Retina (tissue), 1 donor: Measurements from ENCODE around the gene TBC1D17.

Experiments used
- DNase-seq: peaks from one replicate; pipeline ENCODE4 v3.0.0-alpha.2; 2016

Gene TBC1D17

GRCh38 chr19:49895566-49896297, 18.2 kb downstream of the TBC1D17 start:
- DNase-seq, result no peak

DNA sequence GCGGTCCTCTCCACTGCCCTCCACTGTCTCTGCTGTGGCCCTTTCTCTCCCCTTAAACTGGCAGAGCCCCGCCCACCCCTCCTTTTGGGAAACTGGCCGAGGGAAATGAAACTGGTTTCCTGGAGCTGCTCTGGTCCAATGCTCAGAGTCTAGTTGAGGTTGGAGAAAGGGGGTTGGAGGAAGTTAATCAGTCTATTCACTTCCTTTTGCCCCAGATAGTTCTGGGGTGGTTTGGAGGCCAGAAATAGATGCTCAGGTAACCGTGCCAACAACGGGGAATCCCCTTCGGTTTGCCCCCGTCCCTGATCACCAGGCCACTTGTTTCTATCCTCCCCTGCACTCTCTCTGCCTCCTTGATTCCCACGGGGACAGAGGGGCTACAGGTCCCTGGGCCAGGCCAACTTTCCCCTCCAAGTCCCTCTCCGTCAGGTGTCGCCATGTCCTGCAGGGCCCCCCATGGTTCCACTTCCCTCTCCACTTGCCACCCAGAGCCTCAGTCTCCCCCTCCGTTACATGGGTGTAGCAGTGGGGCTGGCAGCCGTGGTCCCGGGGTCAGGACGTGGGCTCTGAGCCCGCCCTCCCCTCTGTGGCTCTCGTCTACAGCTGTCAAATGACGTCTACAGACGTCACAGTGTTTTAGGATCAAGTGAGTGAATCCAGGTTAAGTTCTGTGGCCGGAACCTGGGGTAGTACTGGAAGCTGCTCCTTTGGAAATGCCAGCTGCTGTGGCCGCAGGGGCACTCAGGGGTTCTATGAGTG, 19.5 kb downstream of the TBC1D17 start, which contains the start of gene IL4I1:
Gene IL4I1 (minus strand): TSS at position 25 of the 759 bp plus-strand sequence. CDS start 727 bp downstream, outside the sequence.
- no peak for DNase-seq

GRCh38 chr19:49904136-49904535, 26.6 kb downstream of the TBC1D17 start:
- DNase-seq, result no peak

GRCh38 chr19:49906879-49907564, 29.5 kb downstream of the TBC1D17 start:
- no peak for DNase-seq

DNA sequence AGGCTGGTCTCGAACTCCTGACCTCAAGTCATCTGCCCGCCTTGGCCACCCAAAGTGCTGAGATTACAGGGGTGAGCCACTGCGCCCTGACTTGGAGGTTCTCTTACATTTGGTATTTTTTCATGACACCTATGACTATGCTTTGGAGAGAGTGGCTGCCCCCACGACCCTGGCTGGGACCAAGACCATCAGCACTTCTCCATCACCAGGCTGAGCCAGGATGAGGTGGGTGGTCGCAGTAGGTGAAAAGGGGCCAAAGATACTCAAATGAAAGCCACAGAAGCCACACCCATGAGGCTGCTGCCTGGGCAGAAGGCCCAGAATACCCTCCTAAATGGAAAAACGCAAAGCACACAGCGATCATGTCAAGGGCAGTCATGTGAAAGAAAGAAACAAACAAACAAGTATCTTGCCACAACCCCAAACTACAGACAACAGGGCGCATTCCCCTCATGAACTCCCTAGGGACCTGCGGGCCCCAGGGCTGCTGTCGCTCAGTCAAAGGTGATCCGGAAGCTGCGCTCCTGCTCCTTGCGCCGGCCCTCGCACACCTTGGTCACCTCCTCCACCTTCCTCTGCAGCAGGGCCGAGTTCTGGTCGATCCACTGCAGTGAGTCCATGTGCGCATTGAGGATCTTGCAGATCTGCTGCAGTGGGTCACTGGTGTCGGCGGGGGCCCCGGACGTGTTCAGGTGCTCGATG, 30.4 kb downstream of the TBC1D17 start:
- DNase-seq, result no peak

DNA sequence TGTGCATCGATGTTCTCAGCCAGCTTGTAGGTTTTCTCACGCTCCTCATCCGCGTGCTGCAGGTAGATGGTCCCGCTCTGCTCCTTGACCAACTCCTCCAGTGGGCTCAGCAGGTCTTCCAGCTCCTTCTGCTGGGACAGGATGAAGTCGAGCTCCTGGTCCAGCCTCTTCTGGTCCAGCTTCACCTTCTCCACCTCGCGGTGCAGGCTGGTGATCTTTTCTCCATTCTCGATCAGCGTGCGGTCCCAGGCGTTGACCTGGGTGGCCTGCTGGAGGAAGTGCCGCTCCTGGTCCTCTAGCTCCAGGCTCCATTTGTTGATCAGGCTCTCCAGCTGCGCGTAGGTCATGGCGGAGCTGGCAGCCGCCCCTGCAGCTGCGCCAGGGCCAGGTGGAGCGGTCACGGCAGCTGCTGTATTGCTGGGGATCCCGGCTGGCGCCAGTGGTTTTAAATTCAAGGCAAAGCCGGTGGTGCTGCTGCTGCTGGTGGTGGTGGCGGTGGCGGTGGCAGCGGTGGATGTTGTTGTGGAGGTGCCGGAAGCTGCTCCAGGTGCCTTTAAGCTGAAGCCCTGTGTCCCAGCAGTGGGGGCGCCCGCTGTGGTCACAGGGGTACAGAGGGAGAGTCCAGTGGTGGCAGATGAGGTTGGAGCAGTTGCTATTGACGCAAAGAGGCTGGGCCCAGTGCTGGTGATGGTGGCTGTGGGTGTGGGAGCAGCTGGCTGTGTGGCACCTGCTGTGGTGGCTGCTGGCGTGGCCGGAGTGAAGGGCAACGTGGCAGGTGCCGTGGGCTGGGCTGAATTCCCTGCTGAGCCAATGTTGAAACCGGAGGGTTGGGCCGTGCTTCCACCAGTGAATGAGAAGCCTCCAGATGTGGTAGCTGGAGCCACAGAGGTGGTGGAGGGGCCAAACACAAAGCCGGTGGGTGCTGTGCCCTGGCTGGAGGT, 31.2 kb downstream of the TBC1D17 start:
- DNase-seq, result no peak

- DNase-seq, result no peak
Measured at GRCh38 chr19:49910179-49910578, 32.7 kb downstream of the TBC1D17 start.

GRCh38 chr19:49911381-49912145, 34.1 kb downstream of the TBC1D17 start:
- no peak for DNase-seq

DNA sequence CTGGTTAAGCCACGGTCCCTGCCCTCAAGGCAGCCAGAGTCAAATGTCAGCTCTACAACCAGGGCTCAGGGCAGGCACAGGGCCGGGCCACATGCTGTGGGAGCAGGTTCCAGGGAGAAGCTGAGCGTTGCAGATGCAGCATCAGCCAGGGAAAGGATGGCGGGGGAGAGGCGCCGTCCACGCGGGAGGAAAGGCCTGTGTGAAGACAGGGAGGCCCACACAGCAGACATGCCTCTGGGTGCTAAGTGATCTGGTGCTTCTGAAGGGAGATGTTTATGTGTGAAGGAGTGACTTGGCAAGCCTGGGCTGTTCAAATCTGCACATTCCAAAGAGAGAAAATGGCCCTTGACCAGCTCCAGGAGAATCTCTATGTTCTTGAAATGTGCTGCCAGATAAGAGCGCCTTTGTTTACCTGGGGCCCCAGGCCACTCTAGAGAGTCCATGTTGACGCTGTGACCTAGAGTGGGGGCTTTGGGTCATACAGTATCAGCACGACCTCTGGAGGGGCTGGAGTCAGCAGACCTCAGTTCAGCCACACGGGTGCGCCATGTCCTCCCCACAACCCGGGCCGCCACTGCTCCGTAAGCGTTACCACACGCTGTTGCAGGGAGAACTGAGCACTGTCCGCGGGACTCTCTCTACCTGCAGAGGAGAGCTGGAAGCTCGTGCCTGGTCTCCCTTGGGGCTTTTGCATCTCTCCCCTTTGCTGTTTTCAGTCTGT, 35.6 kb downstream of the TBC1D17 start:
- no peak for DNase-seq

DNA sequence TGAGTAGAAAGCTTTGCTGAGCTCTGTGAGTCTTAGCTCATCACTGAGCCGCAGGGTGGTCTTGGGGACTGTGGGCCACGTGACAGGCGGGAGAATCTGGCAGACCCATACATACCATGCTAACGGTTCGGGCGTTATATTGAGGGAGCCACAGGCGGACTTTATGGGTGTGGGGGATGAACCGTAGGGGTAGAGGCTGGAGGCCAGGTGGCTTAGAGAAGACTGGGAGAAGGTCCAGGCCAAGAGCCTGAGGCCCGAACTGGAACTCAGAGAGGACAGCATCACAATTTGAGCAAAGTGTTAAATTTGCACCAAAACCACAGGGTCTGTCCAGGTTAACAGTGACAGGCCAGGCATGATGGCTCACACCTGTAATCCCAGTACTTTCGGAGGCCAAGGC, 36.2 kb downstream of the TBC1D17 start:
- no peak for DNase-seq

DNA sequence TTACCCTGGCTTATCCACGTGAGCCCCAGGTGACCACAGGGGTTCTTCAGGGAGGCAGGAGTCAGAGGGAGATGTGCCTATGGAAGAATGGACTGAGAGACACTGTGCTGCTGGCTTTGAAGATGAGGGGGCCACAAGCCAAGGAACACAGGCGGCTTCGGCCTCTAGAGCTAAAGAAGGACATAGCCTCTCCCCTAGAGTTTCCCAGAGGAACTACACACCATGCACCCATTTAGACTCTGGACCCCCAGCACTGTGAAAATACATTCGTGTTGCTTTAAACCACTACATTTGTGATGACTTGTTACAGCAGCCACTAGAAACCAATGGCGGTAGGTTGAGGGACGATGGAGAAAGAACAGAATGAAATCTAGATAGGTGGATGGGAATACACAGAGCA, 37.8 kb downstream of the TBC1D17 start:
- DNase-seq, result no peak

DNA sequence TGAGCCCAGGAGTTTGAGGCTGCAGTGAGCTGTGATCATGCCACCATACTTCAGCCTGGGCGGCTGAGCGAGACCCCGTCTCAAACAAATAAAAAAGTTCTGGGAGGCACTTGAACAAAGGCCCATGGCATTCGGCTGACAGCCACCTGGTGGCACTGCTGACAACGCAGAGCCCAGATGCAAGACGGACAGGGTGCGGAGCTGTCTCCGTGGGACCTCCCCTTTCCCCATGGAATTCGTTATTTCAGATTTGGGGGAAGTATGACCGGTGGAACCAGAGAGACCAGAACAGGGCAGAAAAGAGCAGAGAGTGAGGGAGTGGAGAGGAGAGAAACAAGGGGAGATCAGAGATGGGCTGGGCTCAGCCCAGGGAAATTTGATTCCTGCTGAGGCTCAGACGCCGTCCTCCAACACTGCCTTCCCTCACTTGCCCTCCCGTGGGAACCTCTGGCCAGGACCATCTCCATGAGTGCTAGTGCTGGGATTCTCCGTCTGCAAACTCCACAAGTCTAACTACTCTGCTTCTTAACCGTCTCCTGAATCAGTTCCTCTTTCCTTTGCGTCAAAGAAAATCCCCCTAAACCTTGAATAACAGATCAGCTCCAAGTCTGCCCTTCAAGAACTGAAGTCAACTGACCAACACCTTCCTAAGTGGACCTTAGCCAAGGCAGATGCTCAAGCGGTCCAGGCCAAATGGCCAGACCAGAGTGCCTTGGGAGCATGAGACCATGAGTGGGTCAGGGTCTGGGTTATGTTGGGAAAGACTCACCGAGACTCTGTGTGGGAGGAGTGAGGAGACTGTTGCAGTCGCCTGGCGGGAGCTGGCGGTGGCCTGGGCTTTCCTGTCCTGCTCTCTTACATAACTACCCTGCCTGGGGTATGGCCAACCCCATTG, 39.6 kb downstream of the TBC1D17 start:
- no peak for DNase-seq

- no peak for DNase-seq
Measured at GRCh38 chr19:49918089-49918488, 40.6 kb downstream of the TBC1D17 start.

DNA sequence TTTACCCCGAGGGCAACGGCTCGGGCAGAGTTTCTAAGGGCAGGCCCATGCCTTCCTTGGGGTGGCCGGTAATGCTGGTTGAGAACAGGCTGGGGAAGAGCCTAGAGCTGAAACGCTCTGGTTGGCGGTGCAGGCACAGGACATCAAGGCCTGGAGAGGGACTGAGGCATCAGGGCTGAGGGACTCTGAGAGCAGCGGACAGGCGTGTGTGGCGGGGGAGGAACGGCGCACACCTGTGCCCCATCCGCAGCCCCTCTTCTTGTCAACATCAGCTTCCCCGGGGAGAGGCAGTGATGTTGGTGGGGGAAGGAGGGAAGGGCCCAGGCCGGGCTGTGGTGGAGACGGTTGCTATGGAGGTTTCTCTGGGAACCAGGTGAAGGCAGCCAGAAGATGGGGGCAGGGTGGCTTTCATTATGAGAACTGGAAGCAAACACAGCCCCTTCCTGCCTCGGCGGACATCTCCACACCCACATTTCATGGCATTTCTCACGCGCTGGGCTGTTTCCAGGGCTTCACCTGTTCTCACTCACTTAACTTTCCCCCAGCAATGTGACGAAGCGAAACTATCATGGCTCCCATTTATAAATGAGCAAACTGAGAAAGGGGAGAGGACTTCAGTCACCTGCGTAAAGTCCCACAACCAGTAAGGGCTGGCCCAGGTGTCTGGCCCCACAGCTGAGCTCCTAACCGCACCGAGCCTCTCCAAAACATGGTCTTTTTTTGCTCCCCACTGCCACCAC, 43.3 kb downstream of the TBC1D17 start:
- DNase-seq, result no peak

DNA sequence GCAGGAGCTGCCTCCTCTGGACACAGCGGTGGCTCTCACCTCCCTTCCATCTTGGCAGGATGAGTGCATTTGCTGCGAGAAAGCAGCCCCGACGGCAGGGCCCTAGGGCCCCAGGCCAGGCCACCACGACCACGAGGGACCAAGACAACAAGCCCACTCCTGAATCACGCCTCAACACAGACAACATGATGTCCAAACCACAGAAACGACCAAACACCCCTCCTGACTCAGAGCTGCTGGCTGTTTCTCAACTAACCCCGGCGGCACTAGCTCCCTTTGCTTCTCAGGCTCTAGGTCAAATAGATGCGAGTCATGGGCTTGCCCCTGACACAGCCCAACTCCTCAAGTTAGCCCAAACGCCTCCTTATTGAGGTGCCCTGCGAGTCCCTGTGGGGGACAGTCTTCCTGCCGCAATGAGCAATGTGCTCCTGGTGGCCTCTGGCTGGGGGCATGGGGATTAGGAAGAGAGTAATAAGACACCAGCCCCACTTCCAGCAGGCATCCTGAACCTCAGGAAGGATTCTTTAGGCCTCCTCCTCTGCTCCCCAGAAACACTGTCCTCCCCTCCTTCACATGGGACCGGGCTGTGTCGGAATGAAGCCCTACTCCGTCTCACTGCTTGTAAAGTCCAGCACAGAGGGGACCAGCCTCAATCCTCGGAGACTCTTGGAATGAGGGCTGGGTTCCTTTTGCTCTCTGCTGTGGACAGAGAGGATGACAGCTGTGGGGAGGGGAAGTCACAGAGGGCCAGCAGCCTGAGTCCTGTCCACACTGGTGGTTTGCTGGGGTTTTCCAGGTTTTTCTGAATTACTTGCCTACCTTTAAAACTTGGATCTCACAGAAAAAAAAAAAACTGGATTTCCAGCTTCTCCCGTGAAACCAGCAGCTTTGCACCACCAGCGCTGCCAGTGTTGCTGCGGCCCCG, 44.6 kb downstream of the TBC1D17 start:
- no peak for DNase-seq

GRCh38 chr19:49923055-49924003, 45.8 kb downstream of the TBC1D17 start:
- DNase-seq, result no peak
